8988T (cell line): ENCODE data around the gene IGF1R.
A peak's percentile ranks its signal among the peaks of the same experiment; 100 is the strongest.

Experiments used
- DNase-seq: peaks from one replicate; pipeline ENCODE4 v3.0.0; 2011

The IGF1R gene

DNA sequence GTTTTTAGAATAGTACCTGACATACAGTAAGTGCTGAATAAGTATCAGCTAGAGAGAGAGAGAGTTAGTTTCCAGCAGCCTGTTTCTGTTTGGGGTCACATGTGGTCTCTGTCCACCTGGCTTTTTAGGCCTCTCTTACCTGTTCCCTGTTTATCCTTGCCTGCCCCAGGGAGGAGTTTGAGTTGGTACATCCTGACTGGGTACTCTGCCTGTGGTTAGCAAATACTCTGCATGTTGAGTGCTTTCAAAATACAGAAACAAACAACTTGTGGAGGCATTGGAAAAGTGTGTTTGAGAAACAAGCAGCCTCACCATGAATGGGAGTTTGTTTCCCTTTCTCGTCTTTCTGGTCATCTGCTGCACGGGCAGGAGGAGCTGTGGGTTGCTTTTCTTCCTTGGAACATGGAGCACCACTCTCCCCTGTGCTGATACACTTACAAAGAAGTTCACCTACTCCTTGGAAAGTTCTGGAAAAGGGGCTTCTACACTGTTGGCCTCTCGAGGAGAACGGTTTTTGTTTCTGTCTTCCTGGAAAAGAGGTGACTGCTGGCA, 193.2 kb downstream of the IGF1R start:
- no peak for DNase-seq

DNA sequence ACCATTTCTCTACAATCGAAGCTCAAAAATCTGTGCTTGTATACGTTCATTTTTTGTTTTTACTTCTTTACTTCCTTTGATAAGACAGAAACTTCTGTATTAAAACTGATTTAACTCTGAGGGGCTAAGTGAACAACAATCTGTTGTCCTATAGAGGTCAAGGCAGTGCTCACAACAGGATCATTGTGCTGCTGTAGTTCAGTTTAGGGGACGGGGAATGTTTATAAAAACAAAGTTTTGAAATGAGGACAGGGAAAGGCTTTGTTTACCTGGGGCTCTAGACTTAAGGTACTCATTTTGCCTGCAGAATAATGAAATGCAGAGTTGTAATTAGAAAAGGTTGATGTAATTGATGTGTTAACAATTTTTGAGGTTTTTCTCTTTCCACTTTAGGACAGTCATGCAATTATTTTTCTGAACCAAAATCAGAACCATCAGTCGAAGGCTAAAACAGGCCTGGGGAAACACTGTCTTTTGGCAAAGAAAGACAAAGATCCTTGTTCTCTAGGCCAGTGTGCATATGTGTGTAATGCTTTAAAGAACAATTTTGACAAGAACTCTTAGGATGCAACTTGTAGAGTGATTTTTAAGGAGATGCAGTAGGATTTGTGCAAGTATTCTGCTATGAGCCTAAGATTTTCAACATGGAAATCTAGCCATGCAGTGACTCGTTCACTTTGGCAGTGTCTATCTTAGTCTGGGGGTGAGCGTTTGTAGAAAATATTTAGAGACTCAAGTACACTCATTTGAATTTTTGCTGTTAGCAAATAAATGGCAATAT, 194.0 kb downstream of the IGF1R start:
- DNase-seq, result no peak

DNA sequence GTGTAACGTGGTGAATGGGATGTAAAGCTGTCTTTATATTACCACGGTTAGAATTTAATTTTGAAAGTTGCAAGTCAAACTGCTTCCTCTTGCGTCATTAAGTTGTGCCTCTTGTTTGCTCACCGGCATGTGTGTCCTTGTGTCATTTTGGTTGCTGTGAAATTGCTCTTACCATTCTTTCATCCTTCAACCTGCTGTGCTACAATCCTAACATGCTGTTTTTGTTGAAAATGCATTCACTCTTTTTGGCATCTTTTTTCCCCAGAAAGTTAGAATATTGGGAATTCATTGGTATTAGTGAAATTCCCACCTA, 194.6 kb downstream of the IGF1R start:
- DNase-seq, result no peak

- no peak for DNase-seq
Measured at GRCh38 chr15:98843844-98844243, 195.5 kb downstream of the IGF1R start.

GRCh38 chr15:98844261-98844660, 195.9 kb downstream of the IGF1R start:
- no peak for DNase-seq

GRCh38 chr15:98845138-98845884, 197.0 kb downstream of the IGF1R start:
- no peak for DNase-seq

DNA sequence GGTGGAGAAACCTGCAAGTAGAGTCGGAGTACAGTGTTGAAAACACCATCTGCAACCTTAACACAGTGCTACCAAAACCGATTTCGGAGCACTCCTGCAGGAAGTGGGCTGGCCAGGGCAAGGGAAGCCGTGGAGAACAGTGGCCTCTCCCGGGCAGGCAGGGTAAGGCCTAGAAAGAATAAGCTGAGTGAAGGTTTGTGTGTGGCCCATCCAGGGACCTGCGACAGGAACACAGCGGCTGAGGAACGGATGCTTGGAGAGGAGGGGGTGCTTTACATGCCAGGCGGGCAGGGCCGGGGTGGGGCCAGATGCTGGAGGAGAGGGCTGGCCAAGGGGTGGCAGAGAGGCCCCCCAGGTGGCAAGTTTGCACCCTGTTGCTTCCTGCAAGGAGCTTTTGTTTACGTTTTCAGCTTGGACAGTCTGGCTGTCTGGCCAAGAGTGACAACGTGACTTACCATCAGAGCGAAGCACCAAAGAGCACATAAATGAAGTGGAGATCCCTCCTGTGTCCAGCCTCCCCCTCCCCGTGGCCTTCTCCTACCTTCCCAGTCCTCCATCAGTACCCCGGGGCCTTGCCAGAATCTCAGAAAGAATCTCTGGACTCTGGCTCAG, 202.7 kb downstream of the IGF1R start:
- peak; percentile 38 for DNase-seq

DNA sequence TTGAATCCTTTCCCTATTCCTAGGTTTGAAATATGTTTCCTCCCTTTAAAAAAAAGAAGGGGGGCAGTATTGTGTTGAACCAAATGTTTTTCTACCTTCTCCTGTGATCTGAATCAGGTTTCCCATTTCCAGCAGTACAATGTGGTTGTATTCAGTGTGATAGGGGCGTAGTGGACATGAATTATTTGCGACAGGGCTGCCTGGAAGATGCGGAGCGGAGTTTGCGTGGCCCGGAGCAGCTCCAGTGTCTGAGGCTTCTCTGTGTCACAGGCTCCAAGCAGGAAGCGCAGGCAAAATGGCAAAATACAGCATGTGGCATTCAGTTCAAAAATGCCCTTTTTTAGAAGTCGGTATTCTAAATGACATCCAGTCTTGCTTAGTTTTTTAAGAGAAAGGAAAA, 204.8 kb downstream of the IGF1R start:
- peak; percentile 33 for DNase-seq

- DNase-seq, result no peak
Measured at GRCh38 chr15:98853617-98854420, 205.5 kb downstream of the IGF1R start.

DNA sequence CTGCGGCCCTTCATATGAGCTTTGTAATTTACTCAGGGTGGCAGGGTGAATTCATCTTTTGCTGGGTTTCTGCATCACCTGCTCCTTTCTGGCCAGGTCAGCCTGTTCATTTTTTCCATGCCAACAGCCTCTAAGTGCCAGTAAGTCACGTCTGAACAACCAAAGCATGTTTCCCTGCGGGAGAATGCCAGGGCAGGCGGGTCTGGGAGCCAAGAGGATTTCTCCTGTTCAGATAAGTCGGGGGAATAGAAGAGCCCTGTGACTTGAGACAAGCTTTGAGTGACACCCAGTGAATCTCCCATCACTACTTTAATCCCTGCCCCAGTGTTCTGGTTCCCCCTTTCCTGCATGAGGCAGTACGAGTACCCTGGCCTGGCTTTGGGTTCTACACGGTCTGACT, 206.2 kb downstream of the IGF1R start:
- DNase-seq, result no peak

DNA sequence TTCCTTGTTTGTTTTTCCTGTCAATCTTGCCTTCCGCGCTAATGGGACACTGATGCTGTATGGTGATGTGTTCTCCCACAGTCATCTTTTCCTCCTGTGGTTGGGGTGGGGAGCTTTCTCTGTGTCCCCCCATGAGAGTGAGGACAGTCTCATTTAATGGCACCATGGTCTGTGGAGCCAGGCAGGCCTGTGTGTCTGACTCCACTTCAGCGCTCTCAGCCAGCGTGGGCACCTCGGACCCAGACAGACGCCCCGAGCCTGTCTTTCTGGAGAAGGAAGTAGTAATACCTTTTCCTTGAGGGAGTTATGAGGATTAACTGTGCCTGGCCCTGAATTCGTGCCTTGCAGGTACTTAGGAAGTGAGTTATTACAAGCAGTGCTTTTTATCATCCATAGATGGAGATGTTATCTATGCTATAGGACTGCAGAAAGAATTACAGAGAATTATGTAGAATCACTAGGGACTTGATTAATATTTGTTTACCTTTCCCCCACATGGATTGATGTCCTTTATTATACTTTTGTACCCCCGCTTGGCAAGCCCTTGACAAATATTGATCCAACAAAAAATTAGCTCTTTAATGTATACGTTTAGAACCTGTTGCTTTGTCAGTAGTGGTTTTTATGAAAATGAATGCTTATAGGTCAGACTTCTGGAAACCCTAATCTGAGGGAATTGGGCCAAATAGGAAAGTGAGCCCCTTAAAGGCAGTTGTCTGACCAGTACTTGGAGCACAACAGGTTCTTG, 206.9 kb downstream of the IGF1R start:
- no peak for DNase-seq

DNA sequence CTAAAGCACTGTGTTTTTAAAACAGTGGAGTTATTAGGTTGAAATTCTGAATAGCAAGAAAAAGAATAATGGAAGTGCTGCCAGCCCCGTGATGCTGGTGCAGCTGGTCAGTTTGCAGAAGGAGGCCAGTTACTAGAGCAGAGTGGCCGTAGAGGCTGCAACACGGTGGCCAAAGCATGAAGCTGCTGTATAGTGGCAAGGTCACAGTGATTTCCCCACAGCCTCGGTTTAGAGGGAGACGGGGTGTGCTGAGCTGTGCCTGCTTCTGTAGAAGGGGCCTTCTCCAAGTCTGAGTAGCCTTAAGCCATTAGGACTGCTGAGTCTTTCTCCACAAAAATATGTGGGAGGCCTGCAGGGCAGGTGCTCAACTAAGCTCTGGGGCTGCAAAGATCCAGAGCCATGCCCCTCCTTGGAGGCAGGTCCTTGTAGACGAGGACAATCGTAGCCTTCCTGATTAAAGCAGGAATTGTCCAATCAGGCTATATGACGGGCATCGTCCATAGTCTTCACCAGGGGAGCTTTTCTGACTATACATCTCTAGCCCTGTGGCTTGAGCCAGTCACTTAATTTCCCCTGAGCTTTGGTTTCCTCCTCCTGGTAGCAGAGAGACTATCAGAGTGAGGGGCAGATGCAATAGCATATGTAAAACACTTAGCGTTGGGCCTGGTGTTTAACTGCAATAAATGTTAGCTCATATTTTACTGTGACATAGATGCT, 207.6 kb downstream of the IGF1R start:
- DNase-seq, result no peak

DNA sequence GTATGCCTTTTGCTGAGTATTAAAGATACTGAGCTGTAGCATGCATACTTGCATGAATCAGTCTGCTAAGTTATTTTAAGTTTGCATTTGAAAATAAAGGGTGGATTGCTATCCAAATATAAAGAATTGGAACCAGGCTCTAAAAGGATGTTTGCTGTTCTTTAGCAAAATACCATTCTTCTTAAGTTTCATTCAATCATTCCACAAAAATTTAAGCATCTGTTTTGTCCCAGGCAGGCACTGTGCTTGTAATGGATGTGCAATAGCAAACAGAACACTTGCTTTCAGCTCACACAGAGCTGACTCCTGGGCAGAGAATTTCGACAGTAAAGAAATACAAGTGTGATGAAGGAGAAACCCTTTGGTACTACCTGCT, 208.2 kb downstream of the IGF1R start:
- no peak for DNase-seq

- DNase-seq, result no peak
Measured at GRCh38 chr15:98858610-98859023, 210.3 kb downstream of the IGF1R start.

DNA sequence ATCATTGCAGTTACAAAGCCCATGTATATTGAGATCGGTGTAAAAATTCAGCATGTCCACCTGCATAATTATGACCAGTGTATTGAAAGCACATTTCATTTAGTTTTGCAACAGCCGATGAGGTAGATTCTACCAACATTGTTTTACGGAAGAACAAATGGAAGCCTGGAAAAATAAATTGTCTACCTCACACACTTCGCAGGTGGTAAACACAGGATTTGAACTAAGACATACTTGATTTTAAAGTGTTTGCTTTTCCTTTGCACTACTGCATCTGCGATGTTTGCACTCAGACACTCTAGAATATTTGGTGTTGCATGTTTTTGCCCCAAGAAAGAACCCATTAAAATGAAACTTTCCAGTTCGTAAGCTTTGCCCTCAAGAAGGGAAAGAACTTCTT, 210.8 kb downstream of the IGF1R start:
- DNase-seq, result no peak

DNA sequence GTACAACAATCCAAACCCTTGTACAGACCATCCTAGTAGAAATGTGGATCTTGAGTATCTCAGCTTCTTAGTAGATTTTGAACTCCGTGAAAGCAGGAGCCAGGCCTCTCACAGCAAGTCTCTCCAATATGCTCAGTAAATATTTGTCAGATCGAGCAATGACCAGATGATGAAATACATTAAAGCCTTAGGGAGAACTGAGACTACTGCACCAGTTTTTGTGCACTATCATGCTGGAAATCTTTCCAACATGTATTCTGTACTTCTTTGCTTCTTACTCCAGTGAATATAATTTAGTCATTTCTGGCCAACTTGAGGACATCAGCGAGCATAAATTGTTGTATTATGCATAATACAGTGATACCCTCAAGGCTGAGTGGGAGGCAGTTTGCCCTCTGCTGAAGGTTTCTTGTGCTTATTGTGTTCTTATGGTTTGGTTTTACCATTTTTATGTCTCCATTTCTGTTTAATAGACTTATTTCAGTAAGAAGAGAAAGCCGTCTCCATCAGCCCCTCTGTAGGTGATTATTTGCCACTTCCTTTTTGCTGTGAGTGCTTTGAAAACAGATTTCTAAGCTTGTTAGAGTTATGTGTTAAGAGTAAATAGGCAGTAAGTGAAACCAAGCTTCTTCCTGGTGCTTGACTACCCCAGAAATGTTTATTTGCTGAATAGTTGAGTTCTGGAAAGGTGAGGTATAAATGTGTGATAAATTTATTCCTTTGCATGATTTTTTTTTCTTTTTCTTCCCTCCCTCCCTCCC, 212.1 kb downstream of the IGF1R start:
- DNase-seq, result no peak

- no peak for DNase-seq
Measured at GRCh38 chr15:98861188-98861587, 212.8 kb downstream of the IGF1R start.

GRCh38 chr15:98863983-98864382, 215.6 kb downstream of the IGF1R start:
- DNase-seq, result no peak

DNA sequence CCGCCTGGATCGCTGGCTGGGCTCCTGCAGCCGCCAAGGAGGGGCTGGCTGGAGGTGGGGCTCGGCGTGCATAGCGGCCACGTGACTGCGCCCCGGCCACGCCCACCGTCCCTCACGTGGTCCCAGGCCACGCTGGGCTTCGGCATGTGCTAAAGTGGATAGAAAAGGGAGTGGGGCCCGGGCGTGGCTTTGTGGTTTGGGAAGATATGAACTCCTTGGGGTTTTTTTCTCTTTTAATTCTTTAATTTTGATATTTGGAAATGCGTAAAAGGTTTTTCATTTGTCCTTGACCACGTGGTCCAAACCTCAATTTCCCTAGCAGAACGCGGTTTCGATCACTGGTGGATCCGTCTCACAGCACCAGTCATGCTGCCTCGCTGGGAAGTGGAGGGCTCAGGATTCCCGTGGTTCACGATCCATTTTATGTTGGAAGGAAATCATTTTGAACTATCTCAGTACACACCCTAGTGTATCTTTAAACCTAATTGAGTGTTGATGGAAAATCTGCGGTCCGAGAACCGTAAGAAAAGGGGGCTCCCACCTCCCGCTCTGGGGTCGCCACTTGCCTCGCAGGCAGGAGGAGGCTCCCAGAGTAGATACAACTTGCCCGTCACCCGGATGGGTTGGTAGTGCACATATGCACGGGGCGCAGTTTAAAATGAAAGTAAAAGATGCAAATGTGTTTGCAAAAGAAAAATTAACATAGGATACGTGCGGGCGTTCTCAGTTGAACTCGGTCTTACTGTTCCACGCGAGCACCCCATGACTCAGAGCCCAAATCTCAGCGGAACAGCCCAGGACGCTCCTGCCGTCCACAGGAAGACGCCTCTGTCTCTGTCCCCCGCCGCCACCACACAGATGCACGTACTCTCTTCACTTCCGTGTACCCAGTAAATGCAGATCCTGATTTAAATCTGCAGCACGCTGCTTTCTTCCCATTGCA, 217.3 kb downstream of the IGF1R start:
- DNase-seq, result no peak

DNA sequence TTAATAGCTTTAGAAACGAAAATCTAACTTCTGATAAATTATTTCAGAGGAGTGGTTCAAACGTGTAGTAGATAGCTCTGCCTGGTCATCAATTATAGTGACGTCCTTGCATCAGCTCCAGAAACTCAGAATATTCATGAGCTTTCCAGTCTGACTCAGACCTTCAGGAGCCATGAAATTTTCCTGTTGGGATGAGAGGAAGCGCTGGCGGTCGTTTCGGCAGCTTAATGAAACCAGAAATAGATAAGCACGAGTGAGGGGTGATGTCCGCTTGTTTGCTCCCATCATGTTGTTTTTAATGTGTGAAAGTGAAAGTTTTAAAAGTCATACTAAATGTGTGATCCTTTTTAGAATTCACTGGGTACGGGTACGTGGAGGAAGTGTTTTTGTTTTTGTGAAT, 218.2 kb downstream of the IGF1R start:
- DNase-seq, result no peak
